ENCODE measurements around the gene GSTO1.

GSTO1 gene

DNA sequence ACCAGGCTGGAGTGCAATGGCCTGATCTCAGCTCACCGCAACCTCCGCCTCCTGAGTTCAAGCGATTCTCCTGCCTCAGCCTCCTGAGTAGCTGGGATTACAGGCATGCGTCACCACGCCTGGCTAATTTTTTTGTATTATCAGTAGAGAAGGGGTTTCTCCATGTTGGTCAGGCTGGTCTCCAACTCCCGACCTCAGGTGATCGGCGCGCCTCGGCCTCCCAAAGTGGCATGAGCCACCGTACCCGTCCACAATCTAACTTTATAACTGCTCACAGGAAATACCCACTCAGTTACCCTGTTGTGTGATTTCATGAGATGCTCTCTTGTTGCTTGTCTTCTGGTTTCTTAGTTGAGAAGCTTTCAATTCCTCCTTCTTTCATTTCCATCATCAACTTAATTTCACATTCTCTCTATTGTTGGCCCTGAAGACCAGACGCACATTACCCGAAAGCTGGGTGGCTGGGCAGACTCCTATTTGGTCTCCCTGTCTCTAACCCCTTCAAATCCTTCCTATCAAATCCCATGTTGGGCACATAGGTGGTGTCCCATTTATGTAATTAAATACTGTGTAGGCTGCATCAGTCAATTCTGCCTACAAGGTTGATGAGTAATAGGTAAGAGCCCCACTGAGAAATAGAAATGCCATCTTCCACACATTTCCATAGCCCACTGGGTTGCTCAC is 13.2 kb downstream of the GSTO1 start:
- peak overlapping the region; percentile 96 for H3K4me3 ChIP-seq (ENCODE audit: low read depth, low read length)
- no peak for TF ChIP-seq CTCF (IDR thresholded peaks at IDR 0.05; ENCODE audit: borderline replicate concordance, insufficient read depth, low read depth, low read length)

GRCh38 chr10:104268405-104268712 is 13.7 kb downstream of the GSTO1 start:
- peak overlapping the region; percentile 96 for H3K4me3 ChIP-seq (ENCODE audit: low read depth, low read length)
- TF ChIP-seq CTCF (IDR thresholded peaks at IDR 0.05; ENCODE audit: borderline replicate concordance, insufficient read depth, low read depth, low read length), result no peak

- no peak for TF ChIP-seq CTCF (IDR thresholded peaks at IDR 0.05; ENCODE audit: borderline replicate concordance, insufficient read depth, low read depth, low read length)
These were observed 14.3 kb downstream of the GSTO1 start, which contains the start of gene GSTO2 for GRCh38 chr10:104268713-104269645. GSTO2 (plus strand) TSS chr10:104269184; CDS start chr10:104274916, 5,732 bp downstream.

GRCh38 chr10:104273286-104273685 is 18.6 kb downstream of the GSTO1 start:
- no peak overlapping the region for H3K4me3 ChIP-seq (ENCODE audit: low read depth, low read length)
- TF ChIP-seq CTCF (IDR thresholded peaks at IDR 0.05; ENCODE audit: borderline replicate concordance, insufficient read depth, low read depth, low read length), result no peak

More at GRCh38 chr10:104268713-104269645, 14.3 kb downstream of the GSTO1 start, which contains the start of gene GSTO2:
- H3K4me3 ChIP-seq (ENCODE audit: low read depth, low read length), result peak within 1 kb of the TSS; percentile 96

DNA sequence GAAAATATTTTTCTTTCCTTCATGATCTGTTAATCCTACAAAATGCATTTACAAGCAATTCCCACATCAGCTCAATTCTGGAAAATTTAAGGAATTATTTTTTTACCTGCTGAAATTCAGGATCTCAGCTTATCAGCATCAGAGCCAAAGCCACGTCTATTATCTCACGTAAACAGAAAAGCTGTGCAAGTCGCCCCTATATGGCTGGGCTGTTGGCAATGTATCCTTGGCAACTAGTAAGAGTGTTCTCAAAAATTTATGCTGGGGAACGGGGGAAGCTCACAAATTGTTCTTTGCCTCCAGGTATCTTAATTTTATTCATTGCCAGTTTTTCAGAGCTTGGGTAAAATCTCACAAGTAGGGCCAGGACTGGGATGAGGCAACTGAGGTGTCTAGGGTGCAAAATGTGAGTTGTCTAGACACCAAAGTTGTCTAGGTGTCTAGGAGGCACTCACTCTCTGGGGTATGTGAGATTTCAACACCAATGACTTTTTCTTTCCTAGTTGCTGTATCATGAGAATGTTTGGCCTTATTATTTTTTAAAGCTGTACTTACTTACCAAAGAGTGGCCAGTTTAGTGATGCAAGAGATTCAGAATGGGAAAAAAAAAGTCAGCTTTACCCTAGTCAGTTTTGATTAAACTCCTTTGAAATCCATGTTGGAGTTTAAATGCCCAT is 19.3 kb downstream of the GSTO1 start:
- no peak for TF ChIP-seq CTCF (IDR thresholded peaks at IDR 0.05; ENCODE audit: borderline replicate concordance, insufficient read depth, low read depth, low read length)
- no peak overlapping the region for H3K4me3 ChIP-seq (ENCODE audit: low read depth, low read length)

DNA sequence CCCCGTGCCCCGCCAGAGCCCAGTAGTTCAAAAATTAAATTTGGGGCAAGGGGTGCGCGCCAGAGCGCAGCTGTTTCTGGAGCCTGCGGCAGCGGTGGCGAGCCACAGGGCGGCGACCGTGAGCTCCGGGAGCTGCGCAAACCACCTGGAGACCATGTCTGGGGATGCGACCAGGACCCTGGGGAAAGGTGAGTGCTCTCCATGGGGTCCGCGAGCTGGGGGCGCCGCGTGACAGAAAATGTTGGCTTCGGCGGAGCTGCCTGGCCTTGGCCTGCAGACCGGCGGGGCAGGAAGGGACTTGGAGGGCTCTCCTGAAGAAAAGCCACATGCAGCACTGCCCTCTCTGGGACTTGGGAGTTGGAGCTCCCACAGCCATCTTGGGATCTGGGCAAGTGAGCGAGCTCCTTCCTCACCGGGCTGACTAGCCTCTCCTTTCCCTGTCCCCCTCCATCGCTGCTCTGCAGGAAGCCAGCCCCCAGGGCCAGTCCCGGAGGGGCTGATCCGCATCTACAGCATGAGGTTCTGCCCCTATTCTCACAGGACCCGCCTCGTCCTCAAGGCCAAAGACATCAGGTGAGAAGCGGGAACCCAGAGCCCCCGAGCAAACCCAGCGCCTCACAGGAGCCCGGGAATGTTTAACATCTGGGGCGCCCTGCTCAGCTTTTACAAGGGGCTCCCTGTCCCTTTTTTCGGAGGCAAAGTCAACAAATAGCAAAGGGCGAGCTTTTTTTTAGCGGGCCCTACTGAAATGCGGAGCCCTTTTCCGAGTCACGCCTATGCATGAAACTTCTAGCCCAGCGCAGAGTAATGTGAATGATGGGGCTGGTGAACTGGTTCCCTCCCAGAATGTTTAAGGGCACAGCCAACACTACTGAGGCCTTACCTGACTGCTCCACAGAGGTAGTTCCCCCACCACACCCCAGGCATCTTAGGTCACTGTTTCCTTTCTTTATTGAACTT is 20.4 kb downstream of the GSTO1 start:
- no peak overlapping the region for H3K4me3 ChIP-seq (ENCODE audit: low read depth, low read length)
- peak; percentile 95 for TF ChIP-seq CTCF (IDR thresholded peaks at IDR 0.05; ENCODE audit: borderline replicate concordance, insufficient read depth, low read depth, low read length)
